SKM-1 (cell line): ENCODE data around the gene HCRTR1.
A peak's percentile ranks its signal among the peaks of the same experiment; 100 is the strongest.
"Not testable (repeated sequence)": the region's sequence is repeated elsewhere in the genome, so short reads cannot be mapped to it uniquely, and the experiment has no call there.

Experiments
- DNase-seq: peaks from one replicate; lab custom pipeline; 2025; ENCODE audit not compliant: unreplicated experiment; lab: John Stamatoyannopoulos, UW

The HCRTR1 gene

GRCh38 chr1:31581821-31582810, 35.4 kb upstream of the HCRTR1 start:
- DNase-seq: no peak

- DNase-seq: no peak
Observed at GRCh38 chr1:31583082-31583994, 34.2 kb upstream of the HCRTR1 start.

- no peak for DNase-seq
Observed at GRCh38 chr1:31583995-31584868, 33.3 kb upstream of the HCRTR1 start.

- no peak for DNase-seq
Observed at GRCh38 chr1:31584869-31585735, 32.4 kb upstream of the HCRTR1 start.

GRCh38 chr1:31585736-31586365, 31.6 kb upstream of the HCRTR1 start:
- DNase-seq: no peak

GRCh38 chr1:31586376-31587327, 30.8 kb upstream of the HCRTR1 start:
- no peak for DNase-seq

- DNase-seq: not testable (repeated sequence)
Observed at GRCh38 chr1:31587328-31587699, 30.2 kb upstream of the HCRTR1 start.

- peak; percentile 9 for DNase-seq
Observed at GRCh38 chr1:31587720-31588423, 29.6 kb upstream of the HCRTR1 start.

GRCh38 chr1:31588751-31589515, 28.6 kb upstream of the HCRTR1 start:
- no peak for DNase-seq

- no peak for DNase-seq
Observed at GRCh38 chr1:31591425-31592093, 25.9 kb upstream of the HCRTR1 start.

GRCh38 chr1:31592132-31592531, 25.4 kb upstream of the HCRTR1 start:
- DNase-seq: no peak

GRCh38 chr1:31593136-31593665, 24.3 kb upstream of the HCRTR1 start:
- DNase-seq: no peak

- DNase-seq: peak; percentile 54
Observed at GRCh38 chr1:31593770-31594632, 23.5 kb upstream of the HCRTR1 start.

- DNase-seq: no peak
Observed at GRCh38 chr1:31595836-31596736, 21.4 kb upstream of the HCRTR1 start.
